ENCODE results near the gene ANKRD29.
A peak's percentile ranks its signal among the peaks of the same experiment; 100 is the strongest.

ANKRD29 gene

GRCh38 chr18:23612434-23613090, 50.1 kb downstream of the ANKRD29 start:
- DNase-seq = no peak

- DNase-seq = no peak
Measured at GRCh38 chr18:23609390-23610023, 53.2 kb downstream of the ANKRD29 start.

GRCh38 chr18:23608211-23608610, 54.5 kb downstream of the ANKRD29 start:
- no peak for DNase-seq

- DNase-seq = no peak
Measured at GRCh38 chr18:23605941-23606340, 56.8 kb downstream of the ANKRD29 start.

GRCh38 chr18:23599809-23600208, 62.9 kb downstream of the ANKRD29 start:
- DNase-seq = no peak

GRCh38 chr18:23596183-23596582, 66.5 kb downstream of the ANKRD29 start:
- no peak for DNase-seq

- DNase-seq = no peak
Measured at GRCh38 chr18:23595591-23595990, 67.1 kb downstream of the ANKRD29 start.

GRCh38 chr18:23593720-23594119, 69.0 kb downstream of the ANKRD29 start:
- no peak for DNase-seq

- DNase-seq = no peak
Measured at GRCh38 chr18:23592911-23593310, 69.8 kb downstream of the ANKRD29 start.

GRCh38 chr18:23591011-23591410, 71.7 kb downstream of the ANKRD29 start:
- DNase-seq = no peak

GRCh38 chr18:23588836-23589560, 73.7 kb downstream of the ANKRD29 start:
- no peak for DNase-seq

- no peak for DNase-seq
Measured at GRCh38 chr18:23587220-23587642, 75.5 kb downstream of the ANKRD29 start.

GRCh38 chr18:23586249-23587196, 76.2 kb downstream of the ANKRD29 start, which contains the start of gene NPC1:
Gene NPC1 (minus strand): TSS chr18:23586506. CDS start chr18:23586343, 163 bp downstream.
- peak; percentile 94 for DNase-seq

- DNase-seq = no peak
Measured at GRCh38 chr18:23585897-23586248, 76.8 kb downstream of the ANKRD29 start.

GRCh38 chr18:23585007-23585871, 77.5 kb downstream of the ANKRD29 start:
- DNase-seq = no peak

- no peak for DNase-seq
Measured at GRCh38 chr18:23584019-23584983, 78.4 kb downstream of the ANKRD29 start.

GRCh38 chr18:23583071-23583865, 79.4 kb downstream of the ANKRD29 start:
- no peak for DNase-seq

GRCh38 chr18:23580677-23581367, 81.9 kb downstream of the ANKRD29 start:
- DNase-seq = no peak

Measured in activated T-cell treated with anti-CD3 and anti-CD28 coated beads, Interleukin-2, amount 50 U/mL, for 1 hour (primary cell).